ENCODE data around the gene CMSS1. TPM values are rescaled to one million over a fixed set of nuclear protein-coding genes. Genes with fewer than 3 reads are reported as not detected.

CMSS1 gene
- total and polyA plus RNA-seq, 2 of the 13 experiments (the other 11 are each of a cell fraction or from before 2014, with no cell fraction given) = 6.4 to 48.7 TPM

DNA sequence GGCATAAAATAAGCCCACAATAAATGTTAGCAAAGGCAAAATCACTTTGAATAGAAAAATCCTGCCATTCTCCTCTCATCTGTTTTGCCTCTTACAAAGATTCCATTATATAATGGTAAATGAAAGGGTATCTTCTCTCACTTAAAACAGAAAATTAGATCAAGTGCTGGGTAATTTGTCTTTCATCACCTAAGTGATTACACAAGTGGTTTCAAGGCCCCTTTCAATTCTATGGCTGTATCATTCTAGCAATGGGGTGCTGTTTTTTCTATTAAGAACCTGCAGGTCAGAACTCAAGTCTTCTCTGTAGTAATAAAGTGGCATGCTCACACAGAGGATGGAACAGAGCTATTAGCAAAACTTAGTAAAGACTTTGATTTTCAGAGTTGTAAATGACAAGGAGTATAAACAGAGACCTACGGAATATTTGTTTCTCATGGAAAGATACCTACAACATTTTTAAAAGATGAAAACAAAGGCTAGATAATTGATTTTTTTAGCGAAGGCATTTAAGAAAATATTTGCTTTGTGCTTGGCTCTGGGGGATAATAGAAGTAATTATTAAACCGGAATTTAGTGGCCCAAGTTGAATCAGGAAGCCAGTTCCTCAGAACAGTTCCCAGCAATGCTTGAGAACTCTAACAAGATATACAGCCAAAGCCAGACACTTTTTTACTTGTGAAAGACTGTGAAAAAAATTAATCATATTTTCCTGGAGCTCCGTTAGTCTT, 137.4 kb downstream of the CMSS1 start (continued):
- TF ChIP-seq, protein P1, sequence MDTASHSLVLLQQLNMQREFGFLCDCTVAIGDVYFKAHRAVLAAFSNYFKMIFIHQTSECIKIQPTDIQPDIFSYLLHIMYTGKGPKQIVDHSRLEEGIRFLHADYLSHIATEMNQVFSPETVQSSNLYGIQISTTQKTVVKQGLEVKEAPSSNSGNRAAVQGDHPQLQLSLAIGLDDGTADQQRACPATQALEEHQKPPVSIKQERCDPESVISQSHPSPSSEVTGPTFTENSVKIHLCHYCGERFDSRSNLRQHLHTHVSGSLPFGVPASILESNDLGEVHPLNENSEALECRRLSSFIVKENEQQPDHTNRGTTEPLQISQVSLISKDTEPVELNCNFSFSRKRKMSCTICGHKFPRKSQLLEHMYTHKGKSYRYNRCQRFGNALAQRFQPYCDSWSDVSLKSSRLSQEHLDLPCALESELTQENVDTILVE (CRISPR knock-in tag; IDR thresholded peaks at IDR 0.05) = peak; percentile 44; the same call in 1 of the 2 replicates
- TF ChIP-seq ZNF337 (CRISPR knock-in tag; IDR thresholded peaks at IDR 0.05; ENCODE audit: borderline replicate concordance, low read depth) = no peak
- TF ChIP-seq KAT2B (IDR thresholded peaks at IDR 0.05; ENCODE audit: borderline replicate concordance, low read depth, low read length) = 0 out of 2 replicates have a peak, but pooled peaks have one; percentile 23
- TF ChIP-seq SIX4 (CRISPR knock-in tag; IDR thresholded peaks at IDR 0.05) = no peak
- TF ChIP-seq ZBTB40 (IDR thresholded peaks at IDR 0.05) = no peak
- no peak for TF ChIP-seq ZBTB40 (CRISPR knock-in tag; IDR thresholded peaks at IDR 0.05)
- 0 out of 2 replicates have a peak, but pooled peaks have one; percentile 23 for TF ChIP-seq SAP130 (CRISPR knock-in tag; IDR thresholded peaks at IDR 0.05; ENCODE audit: low read depth)
- peak; percentile 92 for TF ChIP-seq MED1 (CRISPR knock-in tag; IDR thresholded peaks at IDR 0.05)
- TF ChIP-seq, protein P2, sequence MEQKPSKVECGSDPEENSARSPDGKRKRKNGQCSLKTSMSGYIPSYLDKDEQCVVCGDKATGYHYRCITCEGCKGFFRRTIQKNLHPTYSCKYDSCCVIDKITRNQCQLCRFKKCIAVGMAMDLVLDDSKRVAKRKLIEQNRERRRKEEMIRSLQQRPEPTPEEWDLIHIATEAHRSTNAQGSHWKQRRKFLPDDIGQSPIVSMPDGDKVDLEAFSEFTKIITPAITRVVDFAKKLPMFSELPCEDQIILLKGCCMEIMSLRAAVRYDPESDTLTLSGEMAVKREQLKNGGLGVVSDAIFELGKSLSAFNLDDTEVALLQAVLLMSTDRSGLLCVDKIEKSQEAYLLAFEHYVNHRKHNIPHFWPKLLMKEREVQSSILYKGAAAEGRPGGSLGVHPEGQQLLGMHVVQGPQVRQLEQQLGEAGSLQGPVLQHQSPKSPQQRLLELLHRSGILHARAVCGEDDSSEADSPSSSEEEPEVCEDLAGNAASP (CRISPR knock-in tag; IDR thresholded peaks at IDR 0.05; ENCODE audit: borderline replicate concordance) = 0 out of 2 replicates have a peak, but pooled peaks have one; percentile 9
- TF ChIP-seq MIER3 (CRISPR knock-in tag; IDR thresholded peaks at IDR 0.05; ENCODE audit: borderline replicate concordance) = 0 out of 2 replicates have a peak, but pooled peaks have one; percentile 24
- TF ChIP-seq, protein P3, sequence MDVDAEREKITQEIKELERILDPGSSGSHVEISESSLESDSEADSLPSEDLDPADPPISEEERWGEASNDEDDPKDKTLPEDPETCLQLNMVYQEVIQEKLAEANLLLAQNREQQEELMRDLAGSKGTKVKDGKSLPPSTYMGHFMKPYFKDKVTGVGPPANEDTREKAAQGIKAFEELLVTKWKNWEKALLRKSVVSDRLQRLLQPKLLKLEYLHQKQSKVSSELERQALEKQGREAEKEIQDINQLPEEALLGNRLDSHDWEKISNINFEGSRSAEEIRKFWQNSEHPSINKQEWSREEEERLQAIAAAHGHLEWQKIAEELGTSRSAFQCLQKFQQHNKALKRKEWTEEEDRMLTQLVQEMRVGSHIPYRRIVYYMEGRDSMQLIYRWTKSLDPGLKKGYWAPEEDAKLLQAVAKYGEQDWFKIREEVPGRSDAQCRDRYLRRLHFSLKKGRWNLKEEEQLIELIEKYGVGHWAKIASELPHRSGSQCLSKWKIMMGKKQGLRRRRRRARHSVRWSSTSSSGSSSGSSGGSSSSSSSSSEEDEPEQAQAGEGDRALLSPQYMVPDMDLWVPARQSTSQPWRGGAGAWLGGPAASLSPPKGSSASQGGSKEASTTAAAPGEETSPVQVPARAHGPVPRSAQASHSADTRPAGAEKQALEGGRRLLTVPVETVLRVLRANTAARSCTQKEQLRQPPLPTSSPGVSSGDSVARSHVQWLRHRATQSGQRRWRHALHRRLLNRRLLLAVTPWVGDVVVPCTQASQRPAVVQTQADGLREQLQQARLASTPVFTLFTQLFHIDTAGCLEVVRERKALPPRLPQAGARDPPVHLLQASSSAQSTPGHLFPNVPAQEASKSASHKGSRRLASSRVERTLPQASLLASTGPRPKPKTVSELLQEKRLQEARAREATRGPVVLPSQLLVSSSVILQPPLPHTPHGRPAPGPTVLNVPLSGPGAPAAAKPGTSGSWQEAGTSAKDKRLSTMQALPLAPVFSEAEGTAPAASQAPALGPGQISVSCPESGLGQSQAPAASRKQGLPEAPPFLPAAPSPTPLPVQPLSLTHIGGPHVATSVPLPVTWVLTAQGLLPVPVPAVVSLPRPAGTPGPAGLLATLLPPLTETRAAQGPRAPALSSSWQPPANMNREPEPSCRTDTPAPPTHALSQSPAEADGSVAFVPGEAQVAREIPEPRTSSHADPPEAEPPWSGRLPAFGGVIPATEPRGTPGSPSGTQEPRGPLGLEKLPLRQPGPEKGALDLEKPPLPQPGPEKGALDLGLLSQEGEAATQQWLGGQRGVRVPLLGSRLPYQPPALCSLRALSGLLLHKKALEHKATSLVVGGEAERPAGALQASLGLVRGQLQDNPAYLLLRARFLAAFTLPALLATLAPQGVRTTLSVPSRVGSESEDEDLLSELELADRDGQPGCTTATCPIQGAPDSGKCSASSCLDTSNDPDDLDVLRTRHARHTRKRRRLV (CRISPR knock-in tag; IDR thresholded peaks at IDR 0.05) = no peak

Data from HepG2 (cell line).